Upper lobe of left lung (tissue), 6 donors: ENCODE measurements around the gene SLC22A3. TPM values are rescaled to one million over a fixed set of nuclear protein-coding genes. Genes with fewer than 3 reads are reported as not detected.

Experiments used
- ATAC-seq, 2 donors: fragments of 200-7000 bp; cut with Tn5 transposase; one replicate each; pipeline ENCODE4 v1.9.1; 2022; ENCODE audit warnings: mild to moderate bottlenecking in 2 of 2, moderate library complexity in 2 of 2; ENCODE audit not compliant: low FRiP score in 2 of 2
- DNase-seq, 2 donors: peaks; one replicate each; pipeline ENCODE4 v3.0.0-alpha.2; 2019 to 2020
- H3K27ac ChIP-seq, 4 donors: fragments of 200-600 bp; sonication (generic); one replicate each; pipeline ENCODE4 v1.5.1; 2016 to 2019
- H3K27me3 ChIP-seq, 4 donors: fragments of 200-600 bp; sonication (generic); one replicate each; pipeline ENCODE4 v1.5.1; 2017 to 2019
- H3K36me3 ChIP-seq, 4 donors: fragments of 200-600 bp; sonication (generic); one replicate each; pipeline ENCODE4 v1.5.1; 2016 to 2019
- H3K4me1 ChIP-seq, 4 donors: fragments of 200-600 bp; sonication (generic); one replicate each; pipeline ENCODE4 v1.5.1; 2018 to 2019
- H3K4me3 ChIP-seq, 4 donors: fragments of 200-600 bp; sonication (generic); one replicate each; pipeline ENCODE4 v1.5.1; 2017 to 2019; ENCODE audit warnings: mild to moderate bottlenecking in 2 of 4, moderate library complexity in 1 of 4
- H3K9me3 ChIP-seq, 4 donors: fragments of 200-600 bp; sonication (generic); one replicate each; pipeline ENCODE4 v1.5.1; 2018 to 2019
- EP300 ChIP-seq, 4 donors: sonication (generic); formaldehyde crosslinking; IDR thresholded peaks; one replicate each; pipeline ENCODE4 v1.5.1; 2017; ENCODE audit warnings: antibody characterized with exemption in 4 of 4, control low read depth in 2 of 4
- POLR2A ChIP-seq, 4 donors: fragments of 450-650 bp; IDR thresholded peaks; one replicate each; pipeline ENCODE4 v1.5.1; 2016 to 2017; ENCODE audit warnings: antibody characterized with exemption in 4 of 4, mild to moderate bottlenecking in 2 of 4
- POLR2AphosphoS5 ChIP-seq, 2 donors: sonication (generic); formaldehyde crosslinking; IDR thresholded peaks; one replicate each; pipeline ENCODE4 v1.5.1; 2017; ENCODE audit warnings: antibody characterized with exemption in 2 of 2
- WGBS, 2 donors: methylation state at CpG; one replicate each; pipeline ENCODE4 v1.1.5; 2017 to 2018; 5-methylcytosine and 5-hydroxymethylcytosine counted together
- total RNA-seq, 6 donors: library from RNA; depleted of rRNA in 4 of 6; stranded (reverse); fragments of >200 nt in 4 of 6; gene quantifications; one replicate each; pipeline versions ENCODE4 v1.1.0 to v1.2.1, GENCODE V29; 2016 to 2021
- TF ChIP-seq, protein P1 (sequence below), 6 experiments: fragments of 450-650 bp in 4 of 6; fragments of 200-600 bp in 2 of 6; sonication (generic) in 2 of 6; IDR thresholded peaks; one replicate each; pipeline ENCODE4 v1.5.1; 2016 to 2019; ENCODE audit warnings: antibody characterized with exemption in 6 of 6
- donor health status: DM: no; HTN: no; CAD: no; lungs with moderate emphysema.
- donor health status: DM: no; HTN: yes; CAD: no; lungs with severe emphysema.

Gene SLC22A3
- total RNA-seq, 6 donors from 2014 or later: 17.7 to 68.1 (median 44.8) TPM

DNA sequence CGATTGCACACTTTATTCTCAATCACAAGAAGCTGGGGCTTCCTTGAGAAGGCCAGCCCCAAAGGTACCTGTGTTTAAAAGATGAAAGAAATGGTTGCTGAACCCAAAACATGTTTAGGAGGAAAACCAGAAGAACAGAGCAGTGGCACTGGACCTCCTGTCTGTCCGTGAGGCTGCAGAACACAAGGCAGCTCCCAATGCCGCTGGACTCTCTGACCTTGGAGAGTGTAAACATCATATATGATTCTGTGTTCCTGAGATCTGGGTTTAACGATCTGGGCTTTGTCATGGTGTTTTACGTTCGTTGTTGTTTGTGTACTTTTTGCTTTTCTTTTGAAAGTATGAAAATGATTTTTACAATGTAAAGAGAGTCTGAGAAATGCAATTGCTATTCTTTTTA is 106.1 kb downstream of the SLC22A3 start:
- Histone ChIP-seq H3K4me1 (peaks cover 0 to 10% (median 2%) of the 10 kb centered on the region in 4 donors), H3K9me3 (no peaks in the 10 kb centered on the region), H3K36me3 (no peaks in the 10 kb centered on the region), H3K27me3 (no peaks in the 10 kb centered on the region), H3K4me3 (no peak overlapping the region), H3K27ac (no peak overlapping the region)
- TF ChIP-seq, protein P1, sequence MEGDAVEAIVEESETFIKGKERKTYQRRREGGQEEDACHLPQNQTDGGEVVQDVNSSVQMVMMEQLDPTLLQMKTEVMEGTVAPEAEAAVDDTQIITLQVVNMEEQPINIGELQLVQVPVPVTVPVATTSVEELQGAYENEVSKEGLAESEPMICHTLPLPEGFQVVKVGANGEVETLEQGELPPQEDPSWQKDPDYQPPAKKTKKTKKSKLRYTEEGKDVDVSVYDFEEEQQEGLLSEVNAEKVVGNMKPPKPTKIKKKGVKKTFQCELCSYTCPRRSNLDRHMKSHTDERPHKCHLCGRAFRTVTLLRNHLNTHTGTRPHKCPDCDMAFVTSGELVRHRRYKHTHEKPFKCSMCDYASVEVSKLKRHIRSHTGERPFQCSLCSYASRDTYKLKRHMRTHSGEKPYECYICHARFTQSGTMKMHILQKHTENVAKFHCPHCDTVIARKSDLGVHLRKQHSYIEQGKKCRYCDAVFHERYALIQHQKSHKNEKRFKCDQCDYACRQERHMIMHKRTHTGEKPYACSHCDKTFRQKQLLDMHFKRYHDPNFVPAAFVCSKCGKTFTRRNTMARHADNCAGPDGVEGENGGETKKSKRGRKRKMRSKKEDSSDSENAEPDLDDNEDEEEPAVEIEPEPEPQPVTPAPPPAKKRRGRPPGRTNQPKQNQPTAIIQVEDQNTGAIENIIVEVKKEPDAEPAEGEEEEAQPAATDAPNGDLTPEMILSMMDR (IDR thresholded peaks at IDR 0.05): no peak
- TF ChIP-seq EP300 (IDR thresholded peaks at IDR 0.05) (no peak), POLR2AphosphoS5 (IDR thresholded peaks at IDR 0.05) (no peak)
- no peak for ATAC-seq
- WGBS, 2 donors: 84 to 86% methylated on average over 6 of the region's 6 CpGs
- DNase-seq: no peak

DNA sequence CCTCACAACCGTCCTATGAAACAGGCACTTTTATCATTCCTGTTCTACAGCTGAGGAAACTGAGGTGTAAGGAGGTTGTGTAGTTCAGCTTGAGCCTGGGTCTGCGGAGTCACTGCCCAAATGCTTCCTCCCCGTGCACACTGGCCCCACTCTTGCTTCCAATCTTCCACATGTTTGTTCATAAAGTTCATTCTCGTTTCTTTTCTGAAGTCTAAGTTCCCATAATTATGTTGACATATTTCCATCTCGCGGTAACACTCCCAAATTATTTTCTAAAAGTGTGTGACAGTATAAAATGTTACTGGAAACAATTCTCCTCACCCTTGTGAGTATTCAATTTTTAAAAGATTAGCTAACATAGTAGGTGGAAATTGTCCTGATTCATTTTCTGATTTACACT is 106.9 kb downstream of the SLC22A3 start:
- H3K4me3 ChIP-seq: no peak overlapping the region
- H3K4me1 ChIP-seq: peaks cover 0 to 10% (median 2%) of the 10 kb centered on the region in 4 donors
- DNase-seq (no peak), ATAC-seq (no peak)
- H3K27ac ChIP-seq: no peak overlapping the region
- H3K36me3 ChIP-seq: no peaks in the 10 kb centered on the region
- no peaks in the 10 kb centered on the region for H3K27me3 ChIP-seq
- TF ChIP-seq, protein P1 (IDR thresholded peaks at IDR 0.05): no peak
- no peak for TF ChIP-seq POLR2AphosphoS5 (IDR thresholded peaks at IDR 0.05)
- TF ChIP-seq POLR2A (IDR thresholded peaks at IDR 0.05): no peak
- TF ChIP-seq EP300 (IDR thresholded peaks at IDR 0.05): no peak
- no peaks in the 10 kb centered on the region for H3K9me3 ChIP-seq
- WGBS, 2 donors: 60 to 61% methylated on average over 6 of the region's 6 CpGs

DNA sequence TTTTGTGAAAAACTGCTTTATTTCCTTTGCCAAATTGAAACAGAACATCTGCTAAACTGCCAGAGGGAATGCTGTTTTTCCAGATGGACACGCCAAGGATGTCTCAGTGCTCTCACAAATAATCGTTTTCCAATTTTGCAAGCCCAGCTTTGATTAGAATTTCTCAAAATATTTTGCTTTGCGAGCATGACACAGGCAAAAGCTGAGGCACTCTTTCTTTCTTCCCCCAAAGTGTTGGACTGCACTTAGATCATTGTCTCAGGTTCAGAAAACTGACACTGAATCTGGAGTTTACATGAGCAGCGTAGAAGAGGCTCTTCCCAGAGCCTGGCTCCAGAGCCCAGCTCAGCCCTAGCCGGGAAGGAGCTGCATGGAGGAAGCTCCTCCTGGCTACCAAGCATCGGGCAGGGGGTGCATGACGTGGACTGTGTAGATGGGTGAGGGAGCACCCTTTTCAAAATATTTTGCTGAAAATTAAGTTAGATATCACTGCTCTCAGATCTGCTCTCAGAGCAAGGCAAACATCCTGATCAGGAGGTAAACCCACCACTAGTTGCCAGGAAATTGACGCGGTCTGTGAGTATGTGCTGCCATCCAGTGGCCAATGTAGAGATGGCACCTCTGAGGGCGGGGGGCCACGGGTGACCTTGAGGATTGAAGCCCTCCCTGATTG is 107.5 kb downstream of the SLC22A3 start:
- Histone ChIP-seq H3K4me3 (no peak overlapping the region), H3K9me3 (no peaks in the 10 kb centered on the region), H3K27me3 (no peaks in the 10 kb centered on the region), H3K36me3 (no peaks in the 10 kb centered on the region), H3K27ac (no peak overlapping the region), H3K4me1 (peaks cover 0 to 10% (median 2%) of the 10 kb centered on the region in 4 donors)
- peak in 1 of 2 donors; percentile 49 for DNase-seq
- WGBS, 2 donors: 22 to 28% methylated on average over 9 to 11 of the region's 11 CpGs
- ATAC-seq: peak; percentile 81 to 93
- TF ChIP-seq EP300 (IDR thresholded peaks at IDR 0.05) (no peak), POLR2A (IDR thresholded peaks at IDR 0.05) (no peak)
- TF ChIP-seq, protein P1 (IDR thresholded peaks at IDR 0.05): peak; percentile 86 to 94 (median 91)

DNA sequence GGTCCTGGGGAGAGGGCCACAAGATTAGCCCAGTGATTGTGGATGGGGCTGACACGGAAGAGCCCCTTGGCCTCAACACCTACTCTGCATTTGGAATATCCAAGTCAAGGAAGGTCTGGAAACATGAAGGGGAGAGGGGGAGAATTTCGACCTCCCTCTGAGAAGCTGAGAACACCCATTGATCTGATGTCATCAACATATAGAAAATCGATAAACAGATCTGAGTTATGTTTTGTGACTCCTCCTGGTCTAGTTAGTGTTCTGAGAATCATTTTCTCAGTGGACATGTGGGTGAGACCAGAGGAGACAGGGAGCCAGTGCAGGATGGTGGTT is 108.0 kb downstream of the SLC22A3 start:
- H3K27me3 ChIP-seq: no peaks in the 10 kb centered on the region
- peaks cover 0 to 10% (median 2%) of the 10 kb centered on the region in 4 donors for H3K4me1 ChIP-seq
- no peak overlapping the region for H3K27ac ChIP-seq
- no peak for TF ChIP-seq EP300 (IDR thresholded peaks at IDR 0.05)
- no peak for TF ChIP-seq POLR2A (IDR thresholded peaks at IDR 0.05)
- TF ChIP-seq, protein P1 (IDR thresholded peaks at IDR 0.05): peak in 1 of 6 experiments; percentile 38
- no peak for TF ChIP-seq POLR2AphosphoS5 (IDR thresholded peaks at IDR 0.05)
- DNase-seq: no peak
- 38 to 78% methylated on average over 2 to 3 of the region's 3 CpGs for WGBS, 2 donors
- H3K4me3 ChIP-seq: no peak overlapping the region
- ATAC-seq: no peak
- no peaks in the 10 kb centered on the region for H3K36me3 ChIP-seq
- H3K9me3 ChIP-seq: no peaks in the 10 kb centered on the region

DNA sequence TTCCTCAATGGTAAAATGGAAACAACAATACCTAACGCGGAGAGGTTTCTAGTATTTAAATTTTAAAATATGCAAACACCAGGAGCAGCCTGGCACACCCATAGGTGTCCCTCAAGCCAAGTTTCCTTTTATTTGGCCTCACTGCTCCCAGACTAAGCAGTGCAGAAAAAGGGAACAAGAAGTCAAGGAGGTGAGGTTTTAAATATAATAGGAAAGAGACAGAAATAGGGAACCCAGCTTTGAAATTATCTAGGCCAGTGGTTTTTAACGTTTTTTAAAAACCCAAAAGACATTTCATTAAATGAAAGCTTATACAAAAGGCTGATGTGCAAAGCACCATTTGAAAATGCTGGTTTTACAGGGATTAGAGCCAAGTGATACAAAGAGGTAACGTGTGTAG is 109.6 kb downstream of the SLC22A3 start:
- Histone ChIP-seq H3K27ac (no peak overlapping the region), H3K36me3 (no peaks in the 10 kb centered on the region), H3K4me3 (no peak overlapping the region), H3K9me3 (no peaks in the 10 kb centered on the region), H3K27me3 (no peaks in the 10 kb centered on the region), H3K4me1 (peaks cover 0 to 10% (median 4%) of the 10 kb centered on the region in 4 donors)
- ATAC-seq: no peak
- no peak for DNase-seq
- TF ChIP-seq POLR2A (IDR thresholded peaks at IDR 0.05) (no peak), POLR2AphosphoS5 (IDR thresholded peaks at IDR 0.05) (no peak), EP300 (IDR thresholded peaks at IDR 0.05) (no peak)
- TF ChIP-seq, protein P1 (IDR thresholded peaks at IDR 0.05): no peak
- WGBS, 2 donors: 50 to 53% methylated on average over 4 of the region's 4 CpGs
